ENCODE data around the gene FNDC3A.

DNA sequence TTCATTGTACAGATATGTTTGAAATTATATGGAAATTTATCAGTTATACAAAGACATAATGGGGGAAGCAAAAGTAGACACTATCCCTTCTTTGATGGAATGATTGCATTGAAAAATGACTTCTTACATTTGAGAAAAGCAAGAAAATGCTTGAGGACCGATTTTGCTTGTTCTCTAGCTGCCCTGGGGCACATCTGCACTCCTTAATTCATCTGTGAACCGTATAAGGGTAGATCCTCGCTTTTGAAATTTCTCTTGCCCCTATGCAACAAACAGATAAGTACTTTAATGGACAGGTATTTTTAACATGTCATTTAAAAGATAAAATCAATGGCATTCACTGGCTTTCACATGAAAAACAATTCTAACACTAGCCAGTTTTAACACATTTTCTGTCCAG, 230.9 kb downstream of the FNDC3A start:
- TF ChIP-seq, protein P1, sequence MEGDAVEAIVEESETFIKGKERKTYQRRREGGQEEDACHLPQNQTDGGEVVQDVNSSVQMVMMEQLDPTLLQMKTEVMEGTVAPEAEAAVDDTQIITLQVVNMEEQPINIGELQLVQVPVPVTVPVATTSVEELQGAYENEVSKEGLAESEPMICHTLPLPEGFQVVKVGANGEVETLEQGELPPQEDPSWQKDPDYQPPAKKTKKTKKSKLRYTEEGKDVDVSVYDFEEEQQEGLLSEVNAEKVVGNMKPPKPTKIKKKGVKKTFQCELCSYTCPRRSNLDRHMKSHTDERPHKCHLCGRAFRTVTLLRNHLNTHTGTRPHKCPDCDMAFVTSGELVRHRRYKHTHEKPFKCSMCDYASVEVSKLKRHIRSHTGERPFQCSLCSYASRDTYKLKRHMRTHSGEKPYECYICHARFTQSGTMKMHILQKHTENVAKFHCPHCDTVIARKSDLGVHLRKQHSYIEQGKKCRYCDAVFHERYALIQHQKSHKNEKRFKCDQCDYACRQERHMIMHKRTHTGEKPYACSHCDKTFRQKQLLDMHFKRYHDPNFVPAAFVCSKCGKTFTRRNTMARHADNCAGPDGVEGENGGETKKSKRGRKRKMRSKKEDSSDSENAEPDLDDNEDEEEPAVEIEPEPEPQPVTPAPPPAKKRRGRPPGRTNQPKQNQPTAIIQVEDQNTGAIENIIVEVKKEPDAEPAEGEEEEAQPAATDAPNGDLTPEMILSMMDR (IDR thresholded peaks at IDR 0.05; ENCODE audit: insufficient read depth, low read length, poor library complexity, severe bottlenecking): no peak
- TF ChIP-seq EZH2phosphoT487 (conservative IDR thresholded peaks at IDR 0.05; ENCODE audit: low read length): no peak
